ENCODE measurements around the gene CACUL1. TPM values are rescaled to one million over a fixed set of nuclear protein-coding genes. Genes with fewer than 3 reads are reported as not detected.
A peak's percentile ranks its signal among the peaks of the same experiment; 100 is the strongest.

Gene CACUL1
- total and polyA plus RNA-seq, 9 of the 15 experiments (the other 6 are each of a cell fraction or from before 2014, with no cell fraction given), result 4.5 to 17.1 (median 13.5) TPM

DNA sequence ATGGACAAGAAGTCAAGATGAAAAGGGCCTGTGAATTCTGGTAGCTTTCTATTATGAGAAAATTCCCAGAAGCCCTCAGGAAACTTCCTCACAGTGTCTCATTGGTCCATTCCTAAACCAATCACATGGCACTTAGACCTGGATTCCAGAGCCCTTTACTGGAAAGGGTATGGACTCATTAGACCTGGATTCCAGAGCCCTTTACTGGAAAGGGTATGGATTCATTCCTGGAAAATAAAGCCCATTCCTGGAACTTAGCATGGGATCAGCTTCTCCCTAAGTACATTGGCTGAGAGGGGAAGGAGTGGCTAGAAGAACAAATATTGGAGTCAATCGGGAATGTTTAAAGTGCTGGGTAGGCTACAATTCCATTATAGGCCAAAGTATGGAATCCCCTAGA is 3.7 kb upstream of the CACUL1 start (continued):
- TF ChIP-seq, protein P1, sequence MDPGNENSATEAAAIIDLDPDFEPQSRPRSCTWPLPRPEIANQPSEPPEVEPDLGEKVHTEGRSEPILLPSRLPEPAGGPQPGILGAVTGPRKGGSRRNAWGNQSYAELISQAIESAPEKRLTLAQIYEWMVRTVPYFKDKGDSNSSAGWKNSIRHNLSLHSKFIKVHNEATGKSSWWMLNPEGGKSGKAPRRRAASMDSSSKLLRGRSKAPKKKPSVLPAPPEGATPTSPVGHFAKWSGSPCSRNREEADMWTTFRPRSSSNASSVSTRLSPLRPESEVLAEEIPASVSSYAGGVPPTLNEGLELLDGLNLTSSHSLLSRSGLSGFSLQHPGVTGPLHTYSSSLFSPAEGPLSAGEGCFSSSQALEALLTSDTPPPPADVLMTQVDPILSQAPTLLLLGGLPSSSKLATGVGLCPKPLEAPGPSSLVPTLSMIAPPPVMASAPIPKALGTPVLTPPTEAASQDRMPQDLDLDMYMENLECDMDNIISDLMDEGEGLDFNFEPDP (CRISPR knock-in tag; IDR thresholded peaks at IDR 0.05), result no peak
- no peak for TF ChIP-seq ZFP1 (CRISPR knock-in tag; IDR thresholded peaks at IDR 0.05)
- TF ChIP-seq, protein P2, sequence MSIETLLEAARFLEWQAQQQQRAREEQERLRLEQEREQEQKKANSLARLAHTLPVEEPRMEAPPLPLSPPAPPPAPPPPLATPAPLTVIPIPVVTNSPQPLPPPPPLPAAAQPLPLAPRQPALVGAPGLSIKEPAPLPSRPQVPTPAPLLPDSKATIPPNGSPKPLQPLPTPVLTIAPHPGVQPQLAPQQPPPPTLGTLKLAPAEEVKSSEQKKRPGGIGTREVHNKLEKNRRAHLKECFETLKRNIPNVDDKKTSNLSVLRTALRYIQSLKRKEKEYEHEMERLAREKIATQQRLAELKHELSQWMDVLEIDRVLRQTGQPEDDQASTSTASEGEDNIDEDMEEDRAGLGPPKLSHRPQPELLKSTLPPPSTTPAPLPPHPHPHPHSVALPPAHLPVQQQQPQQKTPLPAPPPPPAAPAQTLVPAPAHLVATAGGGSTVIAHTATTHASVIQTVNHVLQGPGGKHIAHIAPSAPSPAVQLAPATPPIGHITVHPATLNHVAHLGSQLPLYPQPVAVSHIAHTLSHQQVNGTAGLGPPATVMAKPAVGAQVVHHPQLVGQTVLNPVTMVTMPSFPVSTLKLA (conservative IDR thresholded peaks at IDR 0.05), result no peak
- no peak for TF ChIP-seq FOSL1 (tag; conservative IDR thresholded peaks at IDR 0.05)

DNA sequence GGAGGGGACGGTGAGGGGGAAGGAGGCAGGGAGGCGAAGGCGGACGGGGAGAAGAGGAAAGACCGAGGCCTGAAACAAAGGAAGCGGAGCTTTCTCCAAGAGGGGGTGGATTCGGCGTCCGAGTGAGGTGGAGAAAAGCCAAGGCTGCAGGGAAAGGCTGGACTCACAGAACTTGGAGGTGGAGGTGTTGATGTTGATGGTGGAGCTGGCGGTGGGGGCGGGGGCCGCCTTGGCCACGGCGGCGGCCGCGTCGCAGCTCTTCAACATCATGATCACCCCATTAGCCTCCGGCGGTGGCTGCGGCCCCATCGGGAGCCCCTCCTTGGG is 578 bp downstream of the CACUL1 start:
- H3K4me1 ChIP-seq (replicated peaks in 1 of 2; ENCODE audit: control insufficient read depth in 2 of 2, insufficient read depth in 2 of 2, low read length in 2 of 2), result peaks cover 0 to 11% of the 10 kb centered on the region in 2 experiments; a peak in 3 of 5 replicates
- H3K9me3 ChIP-seq (replicated peaks; ENCODE audit: control insufficient read depth, insufficient read depth, low read depth, low read length), result no peaks in the 10 kb centered on the region
- peak overlapping the region; percentile 83 for H2AFZ ChIP-seq (ENCODE audit: low read depth, low read length)
- peak overlapping the region; percentile 85 for H3K27ac ChIP-seq (ENCODE audit: extremely low read depth, low read depth, low read length)
- ATAC-seq, result peak; percentile 61
- no peaks in the 10 kb centered on the region for H3K27me3 ChIP-seq (ENCODE audit: control insufficient read depth in 2 of 2, insufficient read depth in 2 of 2, low read length in 2 of 2)
- WGBS (ENCODE audit: insufficient coverage, low coverage, missing lambda C conversion rate), result 0% methylated on average over 7 of the region's 22 CpGs
- H3K4me3 ChIP-seq, result peak overlapping the region; percentile 97
- H3K79me2 ChIP-seq (ENCODE audit: control insufficient read depth, insufficient read depth, low read length), result peaks cover 54% of the 10 kb centered on the region
- no TSS peak for BruUV-seq (replicated peaks)
- peak overlapping the region; percentile 83 to 97 for H3K9ac ChIP-seq (ENCODE audit: insufficient read depth in 1 of 2, low read depth in 2 of 2, low read length in 2 of 2)
- POLR2A ChIA-PET, result interaction anchor here (0.9 to 3.1 kb wide), 3 partner anchors 11 to 15 kb away, joined by 3 to 15 read pairs (median 6); no protein-coding TSS in a partner anchor
- H4K20me1 ChIP-seq (replicated peaks; ENCODE audit: control insufficient read depth, insufficient read depth, low read length), result peaks cover 18% of the 10 kb centered on the region
- intact Hi-C loops (cut with micrococcal nuclease) (no loop called here), in situ Hi-C loops (cut with MboI) (no loop called here)
- H3K4me2 ChIP-seq (ENCODE audit: insufficient read depth, low read length), result peak overlapping the region; percentile 85
- H3K36me3 ChIP-seq (ENCODE audit: control insufficient read depth, insufficient read depth, low read length), result 0 out of 3 replicates have a peak, but pooled peaks cover 4% of the 10 kb centered on the region
- DNase-seq (ENCODE audit: extremely low read depth in 1 of 4, low spot score in 3 of 4), result peak; percentile 32 to 51 (median 46)
- CTCF ChIA-PET (ENCODE audit: low intra/inter-chr PET ratio), result no interaction called here
- no peaks in the 10 kb centered on the region for H3K9me1 ChIP-seq (ENCODE audit: control insufficient read depth, insufficient read depth, low read length)
- FAIRE-seq, result no peak
- TF ChIP-seq POLR2B (IDR thresholded peaks at IDR 0.05; ENCODE audit: low read depth, partially characterized antibody) (no peak), TAF1 (IDR thresholded peaks at IDR 0.05; ENCODE audit: control insufficient read depth, extremely low read depth, insufficient read depth, low read length, severe bottlenecking) (no peak)
- TF ChIP-seq, protein P3, sequence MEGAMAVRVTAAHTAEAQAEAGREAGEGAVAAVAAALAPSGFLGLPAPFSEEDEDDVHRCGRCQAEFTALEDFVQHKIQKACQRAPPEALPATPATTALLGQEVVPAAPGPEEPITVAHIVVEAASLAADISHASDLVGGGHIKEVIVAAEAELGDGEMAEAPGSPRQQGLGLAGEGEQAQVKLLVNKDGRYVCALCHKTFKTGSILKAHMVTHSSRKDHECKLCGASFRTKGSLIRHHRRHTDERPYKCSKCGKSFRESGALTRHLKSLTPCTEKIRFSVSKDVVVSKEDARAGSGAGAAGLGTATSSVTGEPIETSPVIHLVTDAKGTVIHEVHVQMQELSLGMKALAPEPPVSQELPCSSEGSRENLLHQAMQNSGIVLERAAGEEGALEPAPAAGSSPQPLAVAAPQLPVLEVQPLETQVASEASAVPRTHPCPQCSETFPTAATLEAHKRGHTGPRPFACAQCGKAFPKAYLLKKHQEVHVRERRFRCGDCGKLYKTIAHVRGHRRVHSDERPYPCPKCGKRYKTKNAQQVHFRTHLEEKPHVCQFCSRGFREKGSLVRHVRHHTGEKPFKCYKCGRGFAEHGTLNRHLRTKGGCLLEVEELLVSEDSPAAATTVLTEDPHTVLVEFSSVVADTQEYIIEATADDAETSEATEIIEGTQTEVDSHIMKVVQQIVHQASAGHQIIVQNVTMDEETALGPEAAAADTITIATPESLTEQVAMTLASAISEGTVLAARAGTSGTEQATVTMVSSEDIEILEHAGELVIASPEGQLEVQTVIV (CRISPR knock-in tag; IDR thresholded peaks at IDR 0.05; ENCODE audit: borderline replicate concordance), result no peak
- TF ChIP-seq, protein P4, sequence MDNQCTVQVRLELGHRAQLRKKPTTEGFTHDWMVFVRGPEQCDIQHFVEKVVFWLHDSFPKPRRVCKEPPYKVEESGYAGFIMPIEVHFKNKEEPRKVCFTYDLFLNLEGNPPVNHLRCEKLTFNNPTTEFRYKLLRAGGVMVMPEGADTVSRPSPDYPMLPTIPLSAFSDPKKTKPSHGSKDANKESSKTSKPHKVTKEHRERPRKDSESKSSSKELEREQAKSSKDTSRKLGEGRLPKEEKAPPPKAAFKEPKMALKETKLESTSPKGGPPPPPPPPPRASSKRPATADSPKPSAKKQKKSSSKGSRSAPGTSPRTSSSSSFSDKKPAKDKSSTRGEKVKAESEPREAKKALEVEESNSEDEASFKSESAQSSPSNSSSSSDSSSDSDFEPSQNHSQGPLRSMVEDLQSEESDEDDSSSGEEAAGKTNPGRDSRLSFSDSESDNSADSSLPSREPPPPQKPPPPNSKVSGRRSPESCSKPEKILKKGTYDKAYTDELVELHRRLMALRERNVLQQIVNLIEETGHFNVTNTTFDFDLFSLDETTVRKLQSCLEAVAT (IDR thresholded peaks at IDR 0.05), result peak; percentile 38 to 67; a peak in 2 of 4 replicates
- TF ChIP-seq, protein P5, sequence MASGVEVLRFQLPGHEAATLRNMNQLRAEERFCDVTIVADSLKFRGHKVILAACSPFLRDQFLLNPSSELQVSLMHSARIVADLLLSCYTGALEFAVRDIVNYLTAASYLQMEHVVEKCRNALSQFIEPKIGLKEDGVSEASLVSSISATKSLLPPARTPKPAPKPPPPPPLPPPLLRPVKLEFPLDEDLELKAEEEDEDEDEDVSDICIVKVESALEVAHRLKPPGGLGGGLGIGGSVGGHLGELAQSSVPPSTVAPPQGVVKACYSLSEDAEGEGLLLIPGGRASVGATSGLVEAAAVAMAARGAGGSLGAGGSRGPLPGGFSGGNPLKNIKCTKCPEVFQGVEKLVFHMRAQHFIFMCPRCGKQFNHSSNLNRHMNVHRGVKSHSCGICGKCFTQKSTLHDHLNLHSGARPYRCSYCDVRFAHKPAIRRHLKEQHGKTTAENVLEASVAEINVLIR (CRISPR knock-in tag; IDR thresholded peaks at IDR 0.05), result no peak

All from K562 (cell line).